CD14-positive monocyte (primary cell): Measurements from ENCODE around the gene SLC18A3. TPM values are rescaled to one million over a fixed set of nuclear protein-coding genes. Genes with fewer than 3 reads are reported as not detected.
A peak's percentile ranks its signal among the peaks of the same experiment; 100 is the strongest.

ENCODE experiments used
- DNase-seq, 3 donors: peaks; one replicate each; pipeline ENCODE4 v3.0.0-alpha.2; 2011 to 2022
- H2AFZ ChIP-seq: 2 replicates; pipeline ENCODE4 v1.6.0; 2012; ENCODE audit warnings: mild to moderate bottlenecking, low read depth, low read length, inconsistent platforms; ENCODE audit not compliant: insufficient read depth, poor library complexity, severe bottlenecking
- H3K27ac ChIP-seq, 2 donors: 1 replicate in 1 of 2; 2 replicates in 1 of 2; pipeline ENCODE4 v1.5.1; 2012 to 2013; ENCODE audit warnings: low read length in 2 of 2, control low read depth in 1 of 2, inconsistent platforms in 1 of 2, low read depth in 1 of 2, mild to moderate bottlenecking in 1 of 2
- H3K27me3 ChIP-seq, 2 donors: one replicate each; pipeline versions ENCODE4 v1.6.0 to v1.6.1; 2011 to 2013; ENCODE audit warnings: low read length in 2 of 2; ENCODE audit not compliant: control insufficient read depth in 2 of 2, insufficient read depth in 2 of 2
- H3K36me3 ChIP-seq, 2 donors: replicated peaks in 1 of 2; 1 replicate in 1 of 2; 2 replicates in 1 of 2; pipeline versions ENCODE4 v1.5.1 to v1.6.1; 2012 to 2013; ENCODE audit warnings: low read length in 2 of 2, control low read depth in 1 of 2, inconsistent platforms in 1 of 2, mild to moderate bottlenecking in 1 of 2; ENCODE audit not compliant: insufficient read depth in 2 of 2, control insufficient read depth in 1 of 2
- H3K4me1 ChIP-seq, 2 donors: 1 replicate in 1 of 2; 2 replicates in 1 of 2; pipeline versions ENCODE4 v1.5.1 to v1.6.1; 2012 to 2013; ENCODE audit warnings: low read length in 2 of 2, control low read depth in 1 of 2, inconsistent platforms in 1 of 2, mild to moderate bottlenecking in 1 of 2, moderate library complexity in 1 of 2; ENCODE audit not compliant: insufficient read depth in 2 of 2, control insufficient read depth in 1 of 2
- H3K4me2 ChIP-seq: replicated peaks from 2 replicates; pipeline ENCODE3; 2012; ENCODE audit warnings: low read length, moderate library complexity, mild to moderate bottlenecking; ENCODE audit not compliant: poor library complexity, severe bottlenecking; ENCODE audit errors: extremely low read depth
- H3K4me3 ChIP-seq, 3 experiments: fragments of 200-600 bp in 1 of 3; sonication (generic) in 1 of 3; replicated peaks in 1 of 3; 1 replicate in 2 of 3; 2 replicates in 1 of 3; pipeline ENCODE4 v1.5.1; 2011 to 2013; ENCODE audit warnings: low read length in 3 of 3, mild to moderate bottlenecking in 3 of 3, control low read depth in 2 of 3, low read depth in 2 of 3, inconsistent platforms in 1 of 3, moderate library complexity in 1 of 3
- H3K79me2 ChIP-seq: 2 replicates; pipeline ENCODE4 v1.6.0; 2012; ENCODE audit warnings: mild to moderate bottlenecking, control low read depth, inconsistent platforms, low read length, moderate library complexity; ENCODE audit not compliant: insufficient read depth
- H3K9ac ChIP-seq: 2 replicates; pipeline ENCODE4 v1.6.0; 2017; ENCODE audit warnings: low read length, mild to moderate bottlenecking; ENCODE audit not compliant: insufficient read depth, poor library complexity, severe bottlenecking
- H3K9me3 ChIP-seq, 2 donors: replicated peaks in 1 of 2; 1 replicate in 1 of 2; 2 replicates in 1 of 2; pipeline versions ENCODE4 v1.5.1 to v1.6.1; 2012 to 2013; ENCODE audit warnings: low read length in 2 of 2, control low read depth in 1 of 2; ENCODE audit not compliant: control insufficient read depth in 1 of 2, insufficient read depth in 1 of 2
- H4K20me1 ChIP-seq: 2 replicates; pipeline ENCODE4 v1.6.0; 2012; ENCODE audit warnings: mild to moderate bottlenecking, low read length, control low read depth, moderate library complexity; ENCODE audit not compliant: insufficient read depth
- H3K27ac Mint-ChIP-seq, 7 donors: one replicate each; pipeline ENCODE4 v1.8.0; 2020; ENCODE audit warnings: mild to moderate bottlenecking in 7 of 7, mixed read lengths in 7 of 7, moderate library complexity in 6 of 7, inconsistent platforms in 2 of 7
- H3K27me3 Mint-ChIP-seq, 3 donors: one replicate each; pipeline ENCODE4 v1.8.0; 2021 to 2022; ENCODE audit warnings: low read depth in 3 of 3, mild to moderate bottlenecking in 3 of 3, mixed read lengths in 3 of 3, moderate library complexity in 3 of 3, inconsistent platforms in 1 of 3
- H3K36me3 Mint-ChIP-seq, 2 donors: one replicate each; pipeline ENCODE4 v1.8.0; 2020; ENCODE audit warnings: mixed read lengths in 2 of 2, inconsistent platforms in 1 of 2, mild to moderate bottlenecking in 1 of 2
- H3K4me1 Mint-ChIP-seq: one replicate; pipeline ENCODE4 v1.8.0; 2020; ENCODE audit warnings: mild to moderate bottlenecking, mixed read lengths
- H3K4me3 Mint-ChIP-seq, 2 donors: one replicate each; pipeline ENCODE4 v1.8.0; 2020; ENCODE audit warnings: mild to moderate bottlenecking in 2 of 2, mixed read lengths in 2 of 2, moderate library complexity in 1 of 2
- H3K9me3 Mint-ChIP-seq, 7 donors: one replicate each; pipeline ENCODE4 v1.8.0; 2020 to 2022; ENCODE audit warnings: mixed read lengths in 7 of 7, mild to moderate bottlenecking in 6 of 7, moderate library complexity in 6 of 7, inconsistent platforms in 2 of 7
- WGBS: methylation state at CpG from one replicate; pipeline ENCODE4 v1.1.5; 2013; ENCODE audit warnings: missing lambda C conversion rate; ENCODE audit not compliant: insufficient coverage; 5-methylcytosine and 5-hydroxymethylcytosine counted together
- intact Hi-C, 2 donors: fragments of 100-400 bp; cut with micrococcal nuclease; formaldehyde crosslinking; loops; one replicate each; pipeline versions ENCODE4 v1.15.0 to v1.15.1; 2023
- polyA plus RNA-seq, 3 donors: library from polyadenylated mRNA; depleted of rRNA in 1 of 3; unstranded in 2 of 3; stranded (reverse) in 1 of 3; fragments of 300-500 nt in 2 of 3; fragments of >200 nt in 1 of 3; fragmentation: Illumina TruSeq in 2 of 3; gene quantifications; 1 replicate in 2 of 3; 2 replicates in 1 of 3; pipeline ENCODE4 v1.2.3, GENCODE V29; 2012 to 2021
- TF ChIP-seq, protein P1 (sequence below): fragments of 200-600 bp; IDR thresholded peaks from one replicate; pipeline ENCODE4 v1.8.0; 2022; ENCODE audit warnings: antibody characterized with exemption, mild to moderate bottlenecking

SLC18A3 gene
- polyA plus RNA-seq, 3 donors, result not detected

GRCh38 chr10:49596836-49597235, 13.3 kb upstream of the SLC18A3 start:
- DNase-seq, result no peak
- intact Hi-C loops, result no loop called here
- H3K9ac ChIP-seq, result no peak overlapping the region
- Mint-ChIP-seq H3K27ac (no peak overlapping the region), H3K27me3 (peaks cover 13 to 17% (median 14%) of the 10 kb centered on the region in 3 donors), H3K4me1 (peaks cover 2% of the 10 kb centered on the region), H3K36me3 (no peaks in the 10 kb centered on the region), H3K4me3 (peak overlapping the region in 1 of 2 donors; percentile 43), H3K9me3 (peaks cover 0 to 5% (median 0%) of the 10 kb centered on the region in 7 donors)
- H3K79me2 ChIP-seq, result no peaks in the 10 kb centered on the region
- H3K27me3 ChIP-seq, result no peaks in the 10 kb centered on the region
- TF ChIP-seq, protein P1, sequence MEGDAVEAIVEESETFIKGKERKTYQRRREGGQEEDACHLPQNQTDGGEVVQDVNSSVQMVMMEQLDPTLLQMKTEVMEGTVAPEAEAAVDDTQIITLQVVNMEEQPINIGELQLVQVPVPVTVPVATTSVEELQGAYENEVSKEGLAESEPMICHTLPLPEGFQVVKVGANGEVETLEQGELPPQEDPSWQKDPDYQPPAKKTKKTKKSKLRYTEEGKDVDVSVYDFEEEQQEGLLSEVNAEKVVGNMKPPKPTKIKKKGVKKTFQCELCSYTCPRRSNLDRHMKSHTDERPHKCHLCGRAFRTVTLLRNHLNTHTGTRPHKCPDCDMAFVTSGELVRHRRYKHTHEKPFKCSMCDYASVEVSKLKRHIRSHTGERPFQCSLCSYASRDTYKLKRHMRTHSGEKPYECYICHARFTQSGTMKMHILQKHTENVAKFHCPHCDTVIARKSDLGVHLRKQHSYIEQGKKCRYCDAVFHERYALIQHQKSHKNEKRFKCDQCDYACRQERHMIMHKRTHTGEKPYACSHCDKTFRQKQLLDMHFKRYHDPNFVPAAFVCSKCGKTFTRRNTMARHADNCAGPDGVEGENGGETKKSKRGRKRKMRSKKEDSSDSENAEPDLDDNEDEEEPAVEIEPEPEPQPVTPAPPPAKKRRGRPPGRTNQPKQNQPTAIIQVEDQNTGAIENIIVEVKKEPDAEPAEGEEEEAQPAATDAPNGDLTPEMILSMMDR, result no peak
- H3K9me3 ChIP-seq, result no peaks in the 10 kb centered on the region
- no peak overlapping the region for H3K4me3 ChIP-seq
- no peaks in the 10 kb centered on the region for H4K20me1 ChIP-seq
- H3K4me1 ChIP-seq, result no peaks in the 10 kb centered on the region
- H3K36me3 ChIP-seq, result no peaks in the 10 kb centered on the region
- no peak overlapping the region for H3K4me2 ChIP-seq
- WGBS, result 82% methylated on average over 3 of the region's 3 CpGs
- H2AFZ ChIP-seq, result no peak overlapping the region
- no peak overlapping the region for H3K27ac ChIP-seq

- TF ChIP-seq, protein P1, result no peak
Measured at GRCh38 chr10:49597426-49598163, 12.5 kb upstream of the SLC18A3 start.

More at GRCh38 chr10:49597426-49598163, 12.5 kb upstream of the SLC18A3 start:
- DNase-seq, result peak in 1 of 3 donors; percentile 1
- Histone ChIP-seq H2AFZ (no peak overlapping the region), H3K27me3 (no peaks in the 10 kb centered on the region), H3K4me3 (no peak overlapping the region), H3K27ac (no peak overlapping the region), H3K79me2 (no peaks in the 10 kb centered on the region), H3K36me3 (no peaks in the 10 kb centered on the region), H4K20me1 (no peaks in the 10 kb centered on the region), H3K4me1 (no peaks in the 10 kb centered on the region), H3K9me3 (no peaks in the 10 kb centered on the region), H3K4me2 (no peak overlapping the region), H3K9ac (no peak overlapping the region)
- H3K4me1 Mint-ChIP-seq, result peaks cover 2% of the 10 kb centered on the region
- no peak overlapping the region for H3K4me3 Mint-ChIP-seq
- H3K27ac Mint-ChIP-seq, result no peak overlapping the region
- H3K9me3 Mint-ChIP-seq, result peaks cover 0 to 2% (median 0%) of the 10 kb centered on the region in 7 donors
- H3K36me3 Mint-ChIP-seq, result no peaks in the 10 kb centered on the region
- H3K27me3 Mint-ChIP-seq, result peaks cover 11 to 16% (median 12%) of the 10 kb centered on the region in 3 donors
- 86% methylated on average over 6 of the region's 11 CpGs for WGBS
- intact Hi-C loops, result no loop called here
